ENCODE data around the gene PARP2. TPM values are rescaled to one million over a fixed set of nuclear protein-coding genes. Genes with fewer than 3 reads are reported as not detected.

PARP2 gene
- polyA plus RNA-seq, 3 donors, result 47.2 to 63.9 (median 47.3) TPM

GRCh38 chr14:20391505-20391904 is 48.1 kb downstream of the PARP2 start:
- DNase-seq (ENCODE audit: low read depth in 3 of 3, low spot score in 2 of 3), result no peak

GRCh38 chr14:20397511-20397910 is 54.1 kb downstream of the PARP2 start:
- no peak for DNase-seq (ENCODE audit: low read depth in 3 of 3, low spot score in 2 of 3)

DNA sequence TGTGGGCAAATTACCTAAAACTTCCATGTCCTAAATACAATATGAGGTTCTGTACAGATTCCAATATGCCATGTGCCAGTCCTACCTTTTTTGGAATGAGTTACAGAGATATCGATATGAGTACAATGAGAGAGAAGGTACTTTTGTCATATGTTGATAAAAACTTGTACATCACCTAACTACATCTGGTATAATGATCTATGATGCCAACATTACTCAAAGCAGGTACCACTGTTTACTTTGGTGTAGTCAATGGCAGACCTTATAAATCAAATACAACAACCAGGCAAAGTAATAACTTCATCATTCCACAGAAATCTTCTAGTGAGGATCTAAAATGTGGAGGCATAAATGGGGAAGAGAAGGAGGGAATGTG is 57.1 kb downstream of the PARP2 start:
- no peak for DNase-seq (ENCODE audit: low read depth in 3 of 3, low spot score in 2 of 3)

DNA sequence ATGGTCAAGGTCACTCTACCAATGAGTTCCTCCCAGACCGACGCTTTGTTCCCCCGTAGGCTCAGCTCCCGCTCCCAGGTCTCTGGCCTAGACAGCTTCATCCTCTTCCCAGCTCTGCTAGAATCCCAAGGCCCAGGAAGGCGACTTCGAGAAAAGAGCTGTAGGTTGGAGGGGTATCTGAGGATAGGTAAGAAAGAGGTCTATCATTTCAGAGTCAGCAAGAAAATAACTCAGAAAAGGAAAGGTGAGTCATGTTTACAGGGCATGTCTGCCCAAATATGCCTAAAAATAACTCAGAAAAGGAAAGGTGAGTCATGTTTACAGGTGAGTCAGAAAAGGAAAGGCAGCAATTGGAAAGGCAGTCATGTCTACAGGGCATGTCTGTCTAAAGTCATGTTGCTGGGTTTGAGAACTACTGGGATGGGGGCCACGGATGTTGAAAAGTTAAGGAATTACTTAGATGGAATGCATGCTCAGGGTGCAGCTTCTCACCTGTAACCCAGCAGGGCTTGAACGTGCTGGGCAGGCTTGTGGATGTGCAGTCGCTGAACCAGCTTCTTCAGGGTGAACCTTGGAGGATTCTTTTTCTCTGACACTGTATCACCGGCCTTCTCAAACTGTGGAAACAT is 57.6 kb downstream of the PARP2 start:
- DNase-seq (ENCODE audit: low read depth in 3 of 3, low spot score in 2 of 3), result no peak

- DNase-seq (ENCODE audit: low read depth in 3 of 3, low spot score in 2 of 3), result no peak
Measured at GRCh38 chr14:20403521-20403920, 60.1 kb downstream of the PARP2 start.

Other genes starting within 250 kb of the PARP2 start
- gene OR4K17, start 232.9 kb upstream of the PARP2 start, polyA plus RNA-seq (ENCODE audit: insufficient read length in 3 of 3), result under 1 TPM in 2 of 3 donors, not detected in 1; 0.03 to 0.07 TPM
- not detected for gene OR4N5, start 204.8 kb upstream of the PARP2 start, polyA plus RNA-seq (ENCODE audit: insufficient read length in 3 of 3)
- gene OR11G2, start 152.7 kb upstream of the PARP2 start, polyA plus RNA-seq (ENCODE audit: insufficient read length in 3 of 3), result not detected
- gene OR11H6, start 119.9 kb upstream of the PARP2 start, polyA plus RNA-seq (ENCODE audit: insufficient read length in 3 of 3), result not detected
- gene OR11H7, start 114.7 kb upstream of the PARP2 start, polyA plus RNA-seq (ENCODE audit: insufficient read length in 3 of 3), result under 1 TPM; 0.43 to 0.55 (median 0.45) TPM
- gene OR11H4, start 104.3 kb upstream of the PARP2 start, polyA plus RNA-seq (ENCODE audit: insufficient read length in 3 of 3), result not detected
- 10 to 100 TPM; 26.5 to 33.5 (median 32.2) TPM for gene TTC5, start 37.7 kb upstream of the PARP2 start, polyA plus RNA-seq (ENCODE audit: insufficient read length in 3 of 3)
- 100 to 1,000 TPM; 115 to 138 (median 118) TPM for gene CCNB1IP1, start 10.4 kb upstream of the PARP2 start, polyA plus RNA-seq (ENCODE audit: insufficient read length in 3 of 3)
- 10 to 100 TPM; 17.1 to 18.4 (median 18.4) TPM for gene TEP1, start 69.9 kb downstream of the PARP2 start, polyA plus RNA-seq (ENCODE audit: insufficient read length in 3 of 3)
- gene KLHL33, start 92.5 kb downstream of the PARP2 start, polyA plus RNA-seq (ENCODE audit: insufficient read length in 3 of 3), result under 1 TPM; 0.35 to 0.50 (median 0.45) TPM
- gene OSGEP, start 111.2 kb downstream of the PARP2 start, polyA plus RNA-seq (ENCODE audit: insufficient read length in 3 of 3), result 10 to 100 TPM; 46.3 to 56.0 (median 55.0) TPM
- gene APEX1, start 111.6 kb downstream of the PARP2 start, polyA plus RNA-seq (ENCODE audit: insufficient read length in 3 of 3), result 100 to 1,000 TPM; 315 to 334 (median 325) TPM
- gene PIP4P1, start 117.8 kb downstream of the PARP2 start, polyA plus RNA-seq (ENCODE audit: insufficient read length in 3 of 3), result 10 to 100 TPM; 31.2 to 40.7 (median 32.7) TPM
- gene PNP, start 125.8 kb downstream of the PARP2 start, polyA plus RNA-seq (ENCODE audit: insufficient read length in 3 of 3), result 10 to 100 TPM; 65.3 to 72.8 (median 71.7) TPM
- gene RNASE10, start 161.9 kb downstream of the PARP2 start, polyA plus RNA-seq (ENCODE audit: insufficient read length in 3 of 3), result under 1 TPM in 1 of 3 donors, not detected in 2; 0.18 TPM
- not detected for gene RNASE9, start 217.4 kb downstream of the PARP2 start, polyA plus RNA-seq (ENCODE audit: insufficient read length in 3 of 3)
- gene RNASE11, start 244.4 kb downstream of the PARP2 start, polyA plus RNA-seq (ENCODE audit: insufficient read length in 3 of 3), result not detected
- gene RNASE12, start 247.7 kb downstream of the PARP2 start, polyA plus RNA-seq (ENCODE audit: insufficient read length in 3 of 3), result not detected